ENCODE results near the gene ANKRD42.
"Not testable (repeated sequence)": the region's sequence is repeated elsewhere in the genome, so short reads cannot be mapped to it uniquely, and the experiment has no call there.

Gene ANKRD42

DNA sequence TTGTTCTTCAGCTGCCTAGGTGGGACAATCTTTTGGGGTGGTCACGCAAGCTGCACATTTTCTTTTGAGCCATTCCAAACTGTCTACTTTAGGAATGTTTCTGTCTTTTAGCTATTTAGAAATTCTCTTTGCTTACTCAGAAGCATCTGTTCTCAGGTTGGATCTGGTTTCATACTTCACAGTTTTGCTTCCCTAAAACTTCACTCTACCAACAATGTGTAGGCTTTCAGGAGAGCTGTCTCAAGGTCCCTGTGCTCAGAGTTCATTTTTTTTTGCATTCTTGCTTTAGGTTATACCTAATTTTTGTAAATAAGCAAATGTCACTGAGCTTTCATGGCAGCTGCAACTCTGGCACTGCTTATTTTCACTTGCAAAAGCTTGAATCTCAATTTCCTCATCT is 55.9 kb downstream of the ANKRD42 start:
- DNase-seq = no peak

DNA sequence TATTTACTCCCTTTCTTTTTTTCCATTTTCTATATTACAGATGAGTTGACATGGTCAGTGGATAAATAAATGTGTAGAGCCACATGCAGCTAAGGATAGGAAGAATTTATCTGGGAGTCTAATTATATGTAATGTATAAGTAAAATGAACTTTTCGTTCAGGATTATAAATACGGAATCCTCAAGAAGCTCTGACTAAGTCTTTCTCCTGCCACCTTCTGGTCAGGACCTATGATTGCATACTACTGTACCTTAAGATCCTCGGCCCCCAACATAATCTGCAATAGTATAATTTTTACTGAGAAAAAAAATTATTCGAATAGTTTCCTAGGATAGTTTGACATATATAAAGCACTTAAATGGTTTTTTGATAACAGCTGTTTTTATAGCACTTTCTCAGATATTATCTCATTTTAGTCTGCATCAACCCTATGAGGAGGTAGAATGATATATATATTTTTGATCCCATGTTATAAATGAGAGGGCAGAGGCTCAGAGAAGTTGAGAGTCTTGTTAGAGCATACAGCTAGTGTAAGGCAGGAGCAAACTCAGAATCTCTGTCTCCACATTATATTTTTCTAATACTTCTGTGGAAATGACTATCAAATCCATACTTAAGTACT is 56.6 kb downstream of the ANKRD42 start:
- peak; percentile 23 for DNase-seq

DNA sequence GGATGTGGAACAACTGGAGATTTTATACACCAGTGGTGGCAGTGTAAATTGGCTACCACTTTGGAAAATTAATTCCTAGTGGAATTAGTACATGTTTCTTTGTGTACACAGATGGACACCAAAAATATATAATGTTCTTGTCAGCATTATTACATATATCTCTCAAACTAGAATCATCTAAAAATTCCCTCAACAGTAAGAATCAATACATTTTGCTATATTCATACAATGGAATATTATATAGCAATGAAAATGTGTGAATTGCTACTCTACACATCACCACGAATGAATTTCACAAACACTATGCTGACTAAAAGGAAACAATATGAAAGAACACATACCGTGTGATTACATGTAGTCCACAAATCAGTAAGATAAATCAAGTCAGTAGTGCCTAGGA is 58.8 kb downstream of the ANKRD42 start:
- no peak for DNase-seq

DNA sequence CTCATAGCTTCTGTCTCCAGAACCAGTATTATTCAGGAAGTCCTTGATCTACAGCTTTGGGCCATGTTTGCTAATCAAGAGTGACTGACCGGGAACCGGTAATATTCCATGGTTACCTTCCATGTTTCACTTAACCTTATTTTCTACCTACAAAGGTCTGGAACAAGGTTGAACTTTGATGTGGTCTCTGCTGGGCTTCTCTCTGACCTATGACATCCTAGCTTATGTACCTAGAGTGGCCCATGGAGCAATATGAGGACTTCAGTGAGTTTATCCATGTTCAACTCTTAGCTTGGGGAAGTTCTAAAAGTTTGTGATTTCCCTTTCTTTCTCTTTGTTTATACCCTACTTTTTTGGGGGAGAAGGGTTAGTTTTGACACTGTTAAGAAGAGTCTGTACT is 59.4 kb downstream of the ANKRD42 start:
- no peak for DNase-seq

DNA sequence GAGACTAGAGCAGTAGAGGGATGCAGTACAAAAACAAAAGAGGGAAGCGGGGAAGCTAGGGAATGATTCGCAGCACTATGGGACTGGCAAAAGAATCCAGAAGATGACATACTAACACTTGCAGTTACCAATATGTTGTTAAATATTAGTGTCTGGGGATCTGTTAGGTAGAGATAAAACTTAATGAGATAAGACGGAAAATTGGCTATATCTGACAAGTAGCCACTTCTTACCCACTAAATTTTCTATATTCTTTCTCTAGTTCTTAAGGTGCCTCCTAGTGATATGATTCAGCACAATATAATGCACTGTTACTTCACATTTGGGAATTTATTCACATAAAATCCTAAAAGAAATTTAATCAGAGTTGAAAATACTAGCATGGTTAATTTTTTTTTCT is 61.9 kb downstream of the ANKRD42 start:
- DNase-seq = no peak

DNA sequence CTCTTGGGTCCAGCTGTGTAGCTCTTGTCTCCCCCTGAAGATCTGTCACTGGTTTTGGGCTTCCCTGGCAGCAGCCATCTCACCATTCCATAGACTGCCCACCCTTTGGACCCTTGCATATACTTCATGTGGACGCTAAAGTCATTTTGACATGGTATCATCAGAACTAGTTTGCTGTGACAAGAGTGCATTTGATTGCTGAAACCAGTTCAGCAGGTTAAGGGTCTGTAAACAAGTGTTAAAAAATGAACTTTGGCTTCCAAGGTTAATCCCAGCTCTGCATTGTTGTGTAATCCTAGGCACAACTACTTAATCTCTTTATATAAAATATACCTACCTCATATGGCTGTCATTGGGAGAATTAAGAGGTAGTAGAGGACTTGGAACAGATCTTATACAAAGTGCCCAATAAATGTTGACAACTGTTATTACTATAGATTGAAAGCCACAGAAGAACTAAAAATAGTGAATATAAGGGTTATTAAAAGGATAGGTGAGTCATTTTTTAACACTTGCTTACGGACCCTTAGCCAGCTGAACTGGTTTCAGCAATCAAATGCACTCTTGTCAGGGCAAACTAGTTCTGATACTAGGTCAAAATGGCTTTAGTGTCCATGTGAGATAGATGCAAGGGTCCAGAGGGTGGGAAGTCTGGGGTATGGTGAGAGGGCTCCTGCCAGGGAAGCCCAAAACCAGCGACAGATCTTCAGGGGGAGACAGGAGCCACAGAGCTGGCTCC is 63.3 kb downstream of the ANKRD42 start:
- no peak for DNase-seq

DNA sequence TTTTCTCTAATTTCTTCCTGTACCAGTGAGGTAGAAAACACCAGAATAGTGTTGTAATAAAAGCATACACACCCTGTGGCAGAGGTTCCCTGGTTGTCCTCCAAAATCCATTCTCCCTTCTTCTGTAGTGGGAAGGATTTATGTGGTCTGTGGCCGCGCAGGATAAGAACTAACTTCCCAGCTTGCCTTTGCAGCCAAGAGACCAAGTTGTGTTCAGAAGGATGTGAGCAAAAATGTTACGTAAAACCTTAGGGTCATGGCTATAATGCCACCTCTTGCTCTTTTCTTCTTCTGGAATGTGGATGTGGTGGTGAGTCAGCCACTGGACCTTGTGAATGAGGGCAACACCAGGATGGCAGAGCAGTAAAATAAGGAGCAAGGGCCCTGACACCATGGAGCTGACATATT is 64.3 kb downstream of the ANKRD42 start:
- no peak for DNase-seq

DNA sequence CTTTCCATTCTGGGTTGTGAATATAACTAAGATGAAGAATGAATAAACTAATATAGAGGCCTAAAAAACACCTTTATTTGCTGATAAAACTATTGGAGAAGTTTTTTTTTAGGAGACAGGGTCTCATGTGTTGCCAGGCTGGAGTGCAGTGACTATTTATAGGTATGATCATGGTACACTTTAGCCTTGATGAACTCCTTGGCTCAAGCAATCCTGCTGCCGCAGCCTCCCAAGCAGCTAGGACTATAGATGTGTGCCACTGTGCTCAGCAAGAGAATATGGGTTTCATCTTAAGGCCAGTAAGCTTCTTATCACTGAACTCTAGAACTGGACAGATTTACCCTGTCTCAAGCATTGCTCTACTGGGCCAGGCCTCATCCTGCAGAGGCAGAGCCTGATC is 66.0 kb downstream of the ANKRD42 start:
- DNase-seq = no peak

DNA sequence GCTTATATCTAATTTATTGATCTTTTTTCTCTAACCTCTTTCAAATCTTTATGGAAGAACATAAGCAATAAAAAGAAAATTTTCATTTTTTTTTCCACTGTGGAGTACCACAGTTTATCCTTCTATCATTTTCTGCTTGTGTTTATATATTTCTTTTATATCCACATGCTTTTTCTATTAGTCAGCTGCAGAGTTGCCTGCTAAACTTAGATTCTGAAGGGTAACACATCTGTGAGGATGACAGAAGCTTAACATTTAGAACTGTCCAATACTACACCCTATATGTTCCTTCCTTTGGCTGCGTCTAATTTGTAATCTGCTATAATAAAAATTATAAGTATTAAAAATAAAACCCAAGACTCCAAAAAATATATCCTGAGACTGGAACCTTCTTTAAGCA is 71.8 kb downstream of the ANKRD42 start:
- DNase-seq = no peak

DNA sequence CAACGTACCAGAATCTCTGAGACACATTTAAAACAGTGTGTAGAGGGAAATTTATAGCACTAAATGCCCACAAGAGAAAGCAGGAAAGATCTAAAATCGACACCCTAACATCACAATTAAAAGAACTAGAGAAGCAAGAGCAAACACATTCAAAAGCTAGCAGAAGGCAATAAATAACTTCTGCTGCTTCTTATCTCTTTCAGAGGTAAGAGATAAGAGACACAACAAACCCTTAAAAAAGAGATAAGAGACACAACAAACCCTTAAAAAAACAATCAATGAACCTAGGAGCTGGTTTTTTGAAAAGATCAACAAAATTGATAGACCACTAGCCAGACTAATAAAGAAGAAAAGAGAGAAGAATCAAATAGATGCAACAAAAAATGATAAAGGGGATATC is 75.6 kb downstream of the ANKRD42 start:
- DNase-seq = not testable (repeated sequence)

DNA sequence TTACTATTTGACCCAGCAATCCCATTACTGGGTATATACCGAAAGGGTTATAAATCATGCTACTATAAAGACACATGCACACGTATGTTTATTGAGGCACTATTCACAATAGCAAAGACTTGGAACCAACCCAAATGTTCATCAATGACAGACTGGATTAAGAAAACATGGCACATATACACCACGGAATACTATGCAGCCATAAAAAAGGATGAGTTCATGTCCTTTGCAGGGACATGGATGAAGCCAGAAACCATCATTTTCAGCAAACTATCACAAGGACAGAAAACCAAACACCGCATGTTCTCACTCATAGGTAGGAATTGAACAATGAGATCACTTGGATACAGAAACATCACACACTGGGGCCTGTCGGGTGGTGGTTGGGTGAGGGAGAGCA is 78.2 kb downstream of the ANKRD42 start:
- not testable (repeated sequence) for DNase-seq

DNA sequence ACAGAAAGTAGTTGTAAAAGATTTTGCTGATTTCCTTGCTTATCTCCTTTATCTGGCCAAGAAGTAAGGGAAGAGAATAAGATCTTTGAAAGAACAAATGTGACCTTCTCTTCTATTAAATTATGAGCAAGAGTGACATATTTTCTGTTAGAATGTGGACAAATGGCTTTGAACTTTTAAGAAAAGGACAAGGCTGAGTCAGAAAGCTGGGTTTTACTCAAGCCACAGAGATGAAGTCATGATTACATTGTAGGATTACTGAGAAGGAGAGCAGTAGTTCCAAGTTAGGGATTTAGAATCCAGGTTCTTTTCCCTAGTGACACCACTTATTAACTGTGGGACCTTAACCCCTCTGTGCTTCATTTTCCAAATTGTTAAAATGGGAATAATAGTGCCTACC is 79.1 kb downstream of the ANKRD42 start:
- no peak for DNase-seq

DNA sequence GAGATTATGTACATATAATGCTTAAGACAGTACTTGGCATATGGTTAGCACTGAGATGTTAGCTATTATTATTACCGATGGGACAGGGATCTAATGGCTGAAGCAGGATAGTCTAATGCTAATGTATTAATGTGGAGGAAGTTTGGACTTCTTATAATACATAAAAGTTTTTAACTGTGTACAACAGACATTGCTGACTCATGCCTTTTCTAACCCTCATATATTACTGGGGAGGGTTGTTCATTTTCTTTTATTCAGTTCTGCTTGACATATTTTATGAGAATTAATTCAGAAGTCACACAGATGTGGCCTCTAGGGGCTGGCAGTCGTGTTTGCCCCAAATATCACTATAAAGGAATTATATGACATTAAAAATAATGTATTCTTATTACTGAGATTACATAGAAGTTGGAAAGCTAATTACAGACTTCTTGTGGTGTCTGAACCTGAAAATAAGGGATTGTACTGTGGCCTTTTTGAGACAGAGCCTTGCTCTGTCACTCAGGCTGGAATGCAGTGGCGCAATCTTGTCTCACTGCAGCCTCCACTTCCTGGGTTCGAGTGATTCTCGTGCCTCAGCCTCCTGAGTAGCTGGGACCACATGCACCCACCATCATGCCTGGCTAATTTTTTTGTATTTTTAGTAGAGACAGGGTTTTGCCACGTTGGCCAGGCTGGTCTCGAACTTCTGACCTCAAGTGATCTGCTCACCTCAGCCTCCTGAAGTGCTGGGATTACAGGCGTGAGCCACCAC is 82.6 kb downstream of the ANKRD42 start:
- DNase-seq = no peak

DNA sequence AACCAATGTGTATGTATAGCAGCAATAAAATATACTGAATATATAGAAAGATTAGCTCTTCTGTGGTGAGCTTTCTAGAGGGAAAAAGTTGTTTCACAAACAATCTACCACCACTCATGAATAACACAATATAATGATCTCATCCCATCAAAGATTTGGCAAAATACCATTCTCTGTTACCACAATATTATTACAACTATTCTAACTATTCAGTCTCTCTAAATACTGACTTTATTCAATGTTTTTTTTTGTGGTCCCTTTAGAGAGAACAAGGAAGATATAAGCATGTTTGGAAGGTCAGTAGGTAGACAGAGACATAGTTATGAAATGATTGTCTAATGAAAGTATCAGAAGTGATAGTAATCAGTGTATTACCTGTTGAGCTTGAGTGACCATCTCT is 84.8 kb downstream of the ANKRD42 start:
- no peak for DNase-seq

DNA sequence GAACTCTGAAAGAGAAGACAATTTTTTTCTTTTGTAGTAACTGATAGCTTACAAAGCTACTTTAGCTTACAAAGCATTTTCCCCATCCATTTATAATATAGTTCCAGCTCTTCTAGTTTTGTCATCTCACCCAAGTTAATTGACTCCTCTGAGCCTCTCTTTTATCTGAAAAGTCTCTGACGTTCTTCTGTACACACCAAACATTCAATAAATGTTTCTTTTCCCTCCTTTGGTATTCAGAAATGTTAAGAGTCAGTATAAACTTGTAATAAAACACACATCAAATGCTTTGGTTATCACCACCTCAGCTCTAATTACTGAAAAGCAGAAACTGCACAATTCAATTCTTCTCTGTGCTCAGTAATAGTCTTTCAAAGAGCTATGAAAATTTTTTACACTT is 86.7 kb downstream of the ANKRD42 start:
- no peak for DNase-seq

DNA sequence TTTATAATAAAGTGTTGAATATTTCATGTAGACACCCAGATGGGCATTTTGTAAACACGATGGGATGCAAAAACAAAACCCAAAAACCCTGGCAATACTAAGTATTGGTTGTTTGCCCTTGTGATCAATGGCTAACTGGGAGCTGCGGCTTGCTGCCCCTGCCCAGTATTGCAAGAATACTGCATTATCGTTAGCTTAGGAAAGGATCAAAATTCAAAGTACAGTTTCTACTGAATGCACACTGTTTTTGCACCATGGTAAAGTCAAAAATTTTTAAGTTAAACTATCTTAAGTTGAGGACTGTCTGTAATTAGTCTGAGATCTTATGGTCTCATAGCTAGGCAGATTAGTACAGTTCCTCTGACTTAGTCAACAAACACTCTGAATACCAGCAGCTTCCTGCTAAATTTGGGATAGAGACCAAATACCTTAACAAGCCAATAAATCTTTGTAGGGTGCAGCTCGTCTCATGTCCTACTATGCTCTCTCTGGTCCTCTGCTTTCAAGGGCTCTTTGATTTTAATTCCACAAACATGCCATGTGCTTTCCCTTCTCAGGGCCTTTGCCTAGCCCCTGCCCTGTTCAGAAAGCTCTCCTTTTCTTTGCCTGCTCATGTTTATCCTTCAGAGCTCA is 88.7 kb downstream of the ANKRD42 start:
- DNase-seq = no peak

DNA sequence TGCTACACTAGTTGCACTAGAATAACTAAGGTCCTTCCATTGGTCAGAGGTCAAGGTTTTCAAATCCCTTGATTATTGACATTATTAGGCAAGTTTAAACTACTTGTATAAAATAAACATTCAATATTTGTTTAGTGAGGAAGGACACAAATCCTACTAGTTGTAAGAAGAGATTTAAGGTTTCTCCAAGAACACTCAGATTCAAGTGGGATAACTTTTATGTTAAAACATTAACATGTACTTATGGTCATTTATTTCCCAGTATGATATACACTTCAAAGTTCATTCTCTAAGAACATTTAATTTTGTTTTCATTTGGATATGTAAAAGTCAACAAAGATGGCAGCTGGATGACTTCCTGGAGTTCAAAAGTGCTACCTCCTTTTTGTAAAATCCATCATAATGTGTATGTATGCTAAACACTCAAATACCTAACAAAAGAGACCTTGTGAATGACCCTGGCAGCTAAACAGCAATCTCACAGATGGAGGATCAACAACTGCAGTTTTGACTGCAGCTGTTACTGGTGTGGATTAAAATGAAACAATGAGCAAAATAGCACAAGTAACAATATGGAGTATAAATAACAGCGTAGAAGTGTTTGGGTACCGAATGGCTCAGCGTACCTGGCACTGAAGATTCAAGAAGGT is 91.1 kb downstream of the ANKRD42 start:
- DNase-seq = no peak

DNA sequence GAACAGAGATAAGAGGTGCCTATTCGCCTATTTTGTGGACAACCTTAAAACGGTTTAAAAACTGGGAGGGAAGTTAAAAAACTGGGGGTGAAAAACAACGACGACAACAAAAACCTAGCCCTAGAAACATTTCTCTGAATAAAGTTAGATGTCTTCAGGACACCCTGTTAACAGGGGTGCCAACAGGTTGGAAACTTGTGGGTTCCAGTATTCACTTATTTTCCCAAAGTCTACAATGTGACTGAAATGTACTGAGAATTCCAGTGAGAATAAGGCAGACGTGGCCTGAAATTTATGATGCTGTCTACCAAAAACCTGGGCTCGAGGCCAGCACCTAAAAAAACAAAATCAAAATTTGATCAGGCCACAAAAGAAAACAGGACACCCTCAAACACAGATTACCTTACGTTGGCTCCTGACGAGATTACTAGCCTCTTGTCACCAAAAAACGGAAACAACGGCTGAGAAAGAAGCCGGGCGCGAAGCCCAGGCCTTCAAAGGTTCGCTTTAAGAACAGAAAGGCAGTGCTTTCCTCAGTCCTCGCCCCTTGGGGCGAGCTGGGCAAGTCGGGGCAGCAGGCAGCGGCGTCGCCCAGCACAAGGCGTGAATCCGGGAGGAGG is 91.7 kb downstream of the ANKRD42 start:
- DNase-seq = no peak

DNA sequence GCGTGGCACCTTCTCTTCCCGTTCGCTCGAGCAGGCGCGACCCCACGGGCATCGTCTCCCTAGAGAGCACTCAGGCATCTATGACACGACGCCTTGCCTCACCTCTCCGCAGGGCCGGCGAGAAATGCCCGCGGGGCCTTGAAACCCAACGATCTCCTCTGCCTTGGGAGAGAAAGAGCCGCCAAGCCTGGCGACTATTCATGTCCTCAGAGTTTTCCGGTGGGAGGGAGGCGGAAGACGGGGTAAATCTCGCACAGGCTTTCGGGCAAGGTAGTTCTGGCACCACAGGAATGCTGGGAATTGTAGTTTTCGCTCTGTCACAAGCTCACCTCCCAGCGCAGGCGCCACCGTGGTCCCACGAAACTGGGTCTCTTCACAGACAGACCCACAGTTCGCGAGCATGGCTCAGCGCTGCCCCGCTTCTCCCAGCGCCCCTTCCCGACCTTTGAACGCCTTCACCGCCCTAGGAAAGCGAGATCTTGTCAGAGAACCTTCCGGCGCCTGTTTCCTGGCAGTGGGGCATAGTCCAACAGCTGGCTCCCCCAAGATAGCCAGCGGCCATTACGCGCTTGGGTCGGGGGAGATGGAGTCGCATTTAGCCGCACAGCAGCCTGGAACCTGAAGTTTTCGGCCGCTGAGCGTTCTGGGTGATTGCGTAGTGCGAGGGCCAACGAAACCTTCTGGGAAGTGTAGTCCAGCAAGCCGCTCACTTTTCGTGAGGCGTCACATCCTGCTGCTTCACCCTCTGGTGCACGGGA is 92.4 kb downstream of the ANKRD42 start, which contains the start of gene CCDC90B:
CCDC90B (minus strand) TSS at position 597 of the 758 bp plus-strand sequence; CDS start at position 202, 395 bp downstream.
- DNase-seq = peak; percentile 93

DNA sequence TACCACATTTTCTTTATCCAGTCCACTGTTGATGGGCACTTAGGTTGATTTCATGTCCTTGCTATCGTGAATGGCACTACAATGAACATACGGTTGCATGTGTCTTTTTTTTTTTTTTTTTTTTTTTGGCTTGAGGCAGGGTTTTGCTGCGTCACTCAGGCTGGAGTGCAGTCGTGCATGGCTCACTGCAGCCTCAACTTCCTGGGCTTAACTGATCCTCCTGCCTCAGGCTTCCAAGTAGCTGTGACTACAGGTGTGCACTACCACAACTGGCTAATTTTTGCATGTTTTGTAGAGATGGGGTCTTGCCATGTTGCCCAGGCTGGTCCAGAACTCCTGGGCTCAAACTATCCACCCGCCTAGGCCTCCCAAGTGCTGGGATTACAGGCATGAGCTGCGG is 94.1 kb downstream of the ANKRD42 start:
- no peak for DNase-seq

DNA sequence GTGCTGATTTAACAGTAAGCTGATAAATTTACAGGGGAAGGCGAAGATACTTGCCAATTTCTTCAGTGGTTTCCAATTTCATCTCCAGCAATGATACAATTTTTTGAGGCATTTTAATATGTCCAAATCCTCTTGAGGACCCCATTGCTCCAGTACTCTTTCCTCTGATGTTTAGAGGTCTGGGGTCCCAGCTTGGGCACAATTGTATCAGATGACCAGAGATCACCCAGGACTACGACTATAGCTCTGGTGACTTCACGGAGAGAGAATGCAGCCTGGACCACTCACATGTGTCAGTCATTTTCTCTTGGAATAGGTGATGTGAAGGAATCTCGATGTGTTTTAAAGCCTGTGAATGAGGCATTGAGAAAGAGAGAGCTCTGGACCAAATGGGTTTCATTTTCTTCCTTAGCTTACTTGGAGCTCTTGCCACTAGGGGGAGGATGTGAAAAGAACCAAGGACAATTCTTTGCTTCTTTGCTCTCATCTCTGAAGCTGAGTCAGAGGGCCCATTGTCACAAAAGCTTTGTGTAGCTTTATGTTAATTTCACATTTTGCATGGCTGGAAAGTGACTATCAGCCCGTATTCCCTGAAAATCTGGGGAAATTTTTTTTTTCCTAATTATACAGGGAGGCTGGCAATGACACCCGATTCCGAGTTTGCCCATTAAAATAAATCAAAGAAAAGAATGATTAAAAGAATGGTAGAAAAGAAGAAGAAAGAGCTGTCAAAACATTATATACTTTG is 99.4 kb downstream of the ANKRD42 start:
- DNase-seq = peak; percentile 32
